Measurements from ENCODE around the gene EHMT2. TPM values are rescaled to one million over a fixed set of nuclear protein-coding genes. Genes with fewer than 3 reads are reported as not detected.
"Not testable (repeated sequence)": the region's sequence is repeated elsewhere in the genome, so short reads cannot be mapped to it uniquely, and the experiment has no call there.

Gene EHMT2
- total RNA-seq, 4 donors from 2014 or later, result 26.9 to 47.7 (median 38.7) TPM

DNA sequence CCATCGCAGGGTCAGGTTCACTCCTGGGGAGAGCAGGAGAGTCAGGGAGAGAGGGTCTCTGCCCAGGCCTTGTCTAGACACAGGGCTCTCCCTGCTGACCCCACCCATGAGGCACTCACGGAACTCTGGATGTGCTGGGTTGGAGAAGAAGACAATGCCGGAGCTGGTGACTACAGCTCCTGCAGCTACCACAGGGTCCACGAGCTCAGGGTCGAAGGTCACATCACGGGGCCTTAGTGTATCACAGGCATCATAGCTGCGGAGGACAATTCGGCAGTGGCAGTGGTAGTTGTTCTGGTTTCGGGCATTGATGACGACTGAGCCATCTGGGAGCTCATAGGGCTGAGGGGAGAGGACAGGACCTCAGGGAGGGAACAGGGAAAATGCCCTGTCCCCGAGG, 37.6 kb downstream of the EHMT2 start:
- Histone ChIP-seq H3K9me3 (no peaks in the 10 kb centered on the region), H3K4me3 (replicated peaks in 1 of 3) (no peak overlapping the region), H3K36me3 (peaks cover 14 to 23% of the 10 kb centered on the region in 2 donors), H3K27me3 (no peaks in the 10 kb centered on the region), H3K27ac (no peak overlapping the region), H3K4me1 (peaks cover 17 to 19% of the 10 kb centered on the region in 2 donors)
- WGBS, 2 donors, result 95% methylated on average over 6 to 10 of the region's 11 CpGs
- no peak for TF ChIP-seq POLR2A (IDR thresholded peaks at IDR 0.05)
- TF ChIP-seq, protein P1, sequence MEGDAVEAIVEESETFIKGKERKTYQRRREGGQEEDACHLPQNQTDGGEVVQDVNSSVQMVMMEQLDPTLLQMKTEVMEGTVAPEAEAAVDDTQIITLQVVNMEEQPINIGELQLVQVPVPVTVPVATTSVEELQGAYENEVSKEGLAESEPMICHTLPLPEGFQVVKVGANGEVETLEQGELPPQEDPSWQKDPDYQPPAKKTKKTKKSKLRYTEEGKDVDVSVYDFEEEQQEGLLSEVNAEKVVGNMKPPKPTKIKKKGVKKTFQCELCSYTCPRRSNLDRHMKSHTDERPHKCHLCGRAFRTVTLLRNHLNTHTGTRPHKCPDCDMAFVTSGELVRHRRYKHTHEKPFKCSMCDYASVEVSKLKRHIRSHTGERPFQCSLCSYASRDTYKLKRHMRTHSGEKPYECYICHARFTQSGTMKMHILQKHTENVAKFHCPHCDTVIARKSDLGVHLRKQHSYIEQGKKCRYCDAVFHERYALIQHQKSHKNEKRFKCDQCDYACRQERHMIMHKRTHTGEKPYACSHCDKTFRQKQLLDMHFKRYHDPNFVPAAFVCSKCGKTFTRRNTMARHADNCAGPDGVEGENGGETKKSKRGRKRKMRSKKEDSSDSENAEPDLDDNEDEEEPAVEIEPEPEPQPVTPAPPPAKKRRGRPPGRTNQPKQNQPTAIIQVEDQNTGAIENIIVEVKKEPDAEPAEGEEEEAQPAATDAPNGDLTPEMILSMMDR (IDR thresholded peaks at IDR 0.05), result no peak
- intact Hi-C loops (cut with DNase I), result loop anchor here (5.0 kb wide), 1 partner anchor 37 kb away; the partner anchor contains the start of gene EHMT2
- DNase-seq, result no peak

- Histone ChIP-seq H3K4me3 (replicated peaks in 1 of 3) (no peak overlapping the region), H3K36me3 (peaks cover 14 to 23% of the 10 kb centered on the region in 2 donors), H3K9me3 (no peaks in the 10 kb centered on the region), H3K27ac (no peak overlapping the region), H3K27me3 (no peaks in the 10 kb centered on the region), H3K4me1 (peaks cover 12 to 13% of the 10 kb centered on the region in 2 donors)
- TF ChIP-seq, protein P1 (IDR thresholded peaks at IDR 0.05), result no peak
- TF ChIP-seq POLR2A (IDR thresholded peaks at IDR 0.05), result no peak
- DNase-seq, result no peak
- intact Hi-C loops (cut with DNase I), result no loop called here
- WGBS, 2 donors, result 85 to 90% methylated on average over 8 of the region's 8 CpGs
These were observed 38.8 kb downstream of the EHMT2 start for GRCh38 chr6:31858707-31859106.

GRCh38 chr6:31857774-31858173, 39.7 kb downstream of the EHMT2 start:
- Histone ChIP-seq H3K27ac (peak overlapping the region in 1 of 3 donors; percentile 58), H3K36me3 (peaks cover 14 to 23% of the 10 kb centered on the region in 2 donors)
- intact Hi-C loops (cut with DNase I); H3K4me1 ChIP-seq; H3K9me3 ChIP-seq; H3K4me3 ChIP-seq (replicated peaks in 1 of 3); H3K27me3 ChIP-seq: not testable (repeated sequence)
- peak; percentile 72 to 76 for DNase-seq
- WGBS, 2 donors, result 43 to 66% methylated on average over 7 to 8 of the region's 8 CpGs

DNA sequence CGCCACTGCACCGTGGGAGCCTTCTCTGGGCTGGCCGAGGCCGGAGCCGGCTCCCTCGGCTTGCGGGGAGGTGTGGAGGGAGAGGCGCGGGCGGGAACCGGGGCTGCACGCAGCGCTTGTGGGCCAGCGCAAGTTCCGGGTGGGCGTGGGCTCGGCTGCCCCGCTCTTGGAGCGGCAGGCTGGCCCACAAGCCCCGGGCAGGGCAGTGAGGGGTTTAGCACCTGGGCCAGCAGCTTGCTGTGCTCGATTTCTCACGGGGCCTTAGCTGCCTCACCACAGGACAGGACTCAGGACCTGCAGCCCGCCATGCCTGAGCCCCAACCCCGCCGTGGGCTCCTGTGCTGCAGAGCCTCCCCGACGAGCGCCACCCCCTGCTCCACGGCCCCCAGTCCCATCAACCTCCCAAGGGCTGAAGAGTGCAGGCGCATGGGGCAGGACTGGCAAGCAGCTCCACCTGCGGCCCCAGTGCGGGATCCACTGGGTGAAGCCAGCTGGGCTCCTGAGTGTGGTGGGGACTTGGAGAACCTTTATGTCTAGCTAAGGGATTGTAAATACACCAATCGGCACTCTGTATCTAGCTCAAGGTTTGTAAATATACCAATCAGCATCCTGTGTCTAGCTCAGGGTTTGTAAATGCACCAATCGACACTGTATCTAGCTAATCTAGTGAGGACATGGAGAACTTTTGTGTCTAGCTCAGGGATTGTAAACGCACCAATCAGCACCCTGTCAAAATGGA, 45.3 kb downstream of the EHMT2 start:
- H3K36me3 ChIP-seq; H3K4me1 ChIP-seq; intact Hi-C loops (cut with DNase I); DNase-seq; H3K27ac ChIP-seq; H3K4me3 ChIP-seq (replicated peaks in 1 of 3); H3K27me3 ChIP-seq; H3K9me3 ChIP-seq: not testable (repeated sequence)
- WGBS, 2 donors, result 80 to 96% methylated on average over 23 to 25 of the region's 35 CpGs

GRCh38 chr6:31851485-31851832, 46.0 kb downstream of the EHMT2 start:
- Histone ChIP-seq H3K27me3 (no peaks in the 10 kb centered on the region), H3K4me3 (replicated peaks in 1 of 3) (no peak overlapping the region), H3K4me1 (peaks cover 0 to 6% of the 10 kb centered on the region in 2 donors), H3K27ac (peak overlapping the region in 1 of 3 donors; percentile 45), H3K36me3 (no peaks in the 10 kb centered on the region), H3K9me3 (no peaks in the 10 kb centered on the region)
- no peak for DNase-seq
- TF ChIP-seq POLR2A (IDR thresholded peaks at IDR 0.05), result no peak
- TF ChIP-seq, protein P1 (IDR thresholded peaks at IDR 0.05), result no peak
- 20 to 35% methylated on average over 2 of the region's 2 CpGs for WGBS, 2 donors
- intact Hi-C loops (cut with DNase I), result no loop called here

- DNase-seq, result no peak
- Histone ChIP-seq H3K9me3 (no peaks in the 10 kb centered on the region), H3K4me3 (replicated peaks in 1 of 3) (no peak overlapping the region), H3K4me1 (peaks cover 0 to 6% of the 10 kb centered on the region in 2 donors), H3K27me3 (no peaks in the 10 kb centered on the region), H3K27ac (peak overlapping the region in 1 of 3 donors; percentile 45), H3K36me3 (no peaks in the 10 kb centered on the region)
- intact Hi-C loops (cut with DNase I), result no loop called here
- TF ChIP-seq, protein P1 (IDR thresholded peaks at IDR 0.05), result no peak
- no peak for TF ChIP-seq POLR2A (IDR thresholded peaks at IDR 0.05)
- 98 to 100% methylated on average over 2 of the region's 2 CpGs for WGBS, 2 donors
These were observed 46.6 kb downstream of the EHMT2 start for GRCh38 chr6:31850765-31851484.
